Endodermal cell (in vitro differentiated cells): ENCODE data around the gene NUP50. TPM values are rescaled to one million over a fixed set of nuclear protein-coding genes. Genes with fewer than 3 reads are reported as not detected.
A peak's percentile ranks its signal among the peaks of the same experiment; 100 is the strongest.

Source experiments
- DNase-seq: peaks from one replicate; pipeline ENCODE4 v3.0.0-alpha.2; 2017
- H3K27ac ChIP-seq: 2 replicates; pipeline ENCODE4 v1.5.1; 2013; ENCODE audit warnings: mild to moderate bottlenecking, low read depth, low read length, moderate library complexity
- H3K27me3 ChIP-seq: 2 replicates; pipeline ENCODE4 v1.6.1; 2013; ENCODE audit warnings: mild to moderate bottlenecking, low read length, moderate library complexity; ENCODE audit not compliant: insufficient read depth, control insufficient read depth, poor library complexity, severe bottlenecking
- H3K36me3 ChIP-seq: 2 replicates; pipeline ENCODE4 v1.7.0; 2013; ENCODE audit warnings: mild to moderate bottlenecking, low read length, moderate library complexity; ENCODE audit not compliant: control insufficient read depth, insufficient read depth
- H3K4me1 ChIP-seq: one replicate; pipeline ENCODE4 v1.7.0; 2013; ENCODE audit warnings: low read length; ENCODE audit not compliant: control insufficient read depth, insufficient read depth
- H3K4me3 ChIP-seq: 2 replicates; pipeline ENCODE4 v1.5.1; 2013; ENCODE audit warnings: mild to moderate bottlenecking, low read length, moderate library complexity
- H3K9ac ChIP-seq: 2 replicates; pipeline ENCODE4 v1.6.1; 2013; ENCODE audit warnings: mild to moderate bottlenecking, low read length, moderate library complexity; ENCODE audit not compliant: poor library complexity, severe bottlenecking; ENCODE audit errors: extremely low read depth
- H3K9me3 ChIP-seq: 2 replicates; pipeline ENCODE4 v1.6.1; 2013; ENCODE audit warnings: mild to moderate bottlenecking, low read length, moderate library complexity; ENCODE audit not compliant: control insufficient read depth
- H3K27ac Mint-ChIP-seq: 2 replicates; pipeline ENCODE4 v1.8.0; 2020; ENCODE audit warnings: mixed read lengths
- H3K27me3 Mint-ChIP-seq: 2 replicates; pipeline ENCODE4 v1.8.0; 2021; ENCODE audit warnings: mild to moderate bottlenecking, mixed read lengths; ENCODE audit not compliant: insufficient read depth
- H3K36me3 Mint-ChIP-seq: 2 replicates; pipeline ENCODE4 v1.8.0; 2020; ENCODE audit warnings: low read depth, mixed read lengths
- H3K4me1 Mint-ChIP-seq: 2 replicates; pipeline ENCODE4 v1.8.0; 2020; ENCODE audit warnings: mixed read lengths
- H3K4me3 Mint-ChIP-seq: 2 replicates; pipeline ENCODE4 v1.8.0; 2020; ENCODE audit warnings: mild to moderate bottlenecking, moderate library complexity, mixed read lengths
- H3K9me3 Mint-ChIP-seq: 2 replicates; pipeline ENCODE4 v1.8.0; 2020; ENCODE audit warnings: mild to moderate bottlenecking, mixed read lengths
- CTCF ChIP-seq: fragments of 200-600 bp; sonication (generic); conservative IDR thresholded peaks from 2 replicates; pipeline ENCODE4 v1.5.0; 2021; ENCODE audit warnings: antibody characterized with exemption, mild to moderate bottlenecking
- WGBS, 2 experiments: methylation state at CpG; one replicate each; pipeline versions ENCODE4 v1.1.5 to v1.1.7; 2013; ENCODE audit warnings: missing lambda C conversion rate in 2 of 2, mixed read lengths in 1 of 2; ENCODE audit not compliant: insufficient coverage in 1 of 2, insufficient read length in 1 of 2; 5-methylcytosine and 5-hydroxymethylcytosine counted together
- total RNA-seq, 2 donors: library from RNA; stranded (reverse); fragmentation: NEBNext Ultra II Directional in 1 of 2; extraction: Animal tissue kit (Norgen Biotek cat#: 25700) in 1 of 2; gene quantifications; 2 replicates in 1 of 2; 3 replicates in 1 of 2; pipeline ENCODE4 v1.2.1, GENCODE V29; 2021

NUP50 gene
- total RNA-seq, 2 donors from 2014 or later: 101 to 115 TPM

- 84 to 92% methylated on average over 10 to 11 of the region's 11 CpGs for WGBS, 2 experiments
Measured at GRCh38 chr22:45224331-45224730, 60.6 kb downstream of the NUP50 start.

GRCh38 chr22:45224988-45225731 is 61.4 kb downstream of the NUP50 start:
- H3K9me3 Mint-ChIP-seq: no peaks in the 10 kb centered on the region
- Histone ChIP-seq H3K36me3 (no peaks in the 10 kb centered on the region), H3K9ac (no peak overlapping the region), H3K4me3 (no peak overlapping the region), H3K27ac (no peak overlapping the region), H3K4me1 (no peaks in the 10 kb centered on the region), H3K27me3 (no peaks in the 10 kb centered on the region), H3K9me3 (no peaks in the 10 kb centered on the region)
- peaks cover 11% of the 10 kb centered on the region for H3K4me1 Mint-ChIP-seq
- no peak overlapping the region for H3K4me3 Mint-ChIP-seq
- no peaks in the 10 kb centered on the region for H3K36me3 Mint-ChIP-seq
- H3K27me3 Mint-ChIP-seq: no peaks in the 10 kb centered on the region
- DNase-seq: peak; percentile 29
- no peak overlapping the region for H3K27ac Mint-ChIP-seq
- TF ChIP-seq CTCF: no peak
- WGBS, 2 experiments: 85 to 86% methylated on average over 8 to 19 of the region's 19 CpGs

More at GRCh38 chr22:45224331-45224730, 60.6 kb downstream of the NUP50 start:
- H3K27ac ChIP-seq: no peak overlapping the region
- no peaks in the 10 kb centered on the region for H3K27me3 ChIP-seq
- H3K4me1 ChIP-seq: no peaks in the 10 kb centered on the region
- Mint-ChIP-seq H3K4me3 (no peak overlapping the region), H3K9me3 (no peaks in the 10 kb centered on the region), H3K4me1 (peaks cover 11% of the 10 kb centered on the region), H3K27me3 (no peaks in the 10 kb centered on the region), H3K27ac (peak overlapping the region; percentile 49), H3K36me3 (no peaks in the 10 kb centered on the region)
- H3K9me3 ChIP-seq: no peaks in the 10 kb centered on the region
- H3K36me3 ChIP-seq: no peaks in the 10 kb centered on the region
- H3K9ac ChIP-seq: no peak overlapping the region
- no peak for TF ChIP-seq CTCF
- DNase-seq: peak; percentile 27
- no peak overlapping the region for H3K4me3 ChIP-seq

GRCh38 chr22:45225732-45226502 is 62.2 kb downstream of the NUP50 start:
- Mint-ChIP-seq H3K27ac (peak overlapping the region; percentile 5), H3K27me3 (no peaks in the 10 kb centered on the region), H3K9me3 (no peaks in the 10 kb centered on the region), H3K36me3 (no peaks in the 10 kb centered on the region), H3K4me1 (peaks cover 11% of the 10 kb centered on the region), H3K4me3 (no peak overlapping the region)
- WGBS, 2 experiments: 92 to 93% methylated on average over 21 to 26 of the region's 26 CpGs
- Histone ChIP-seq H3K9me3 (no peaks in the 10 kb centered on the region), H3K27ac (no peak overlapping the region), H3K4me3 (no peak overlapping the region), H3K9ac (no peak overlapping the region), H3K27me3 (no peaks in the 10 kb centered on the region), H3K4me1 (no peaks in the 10 kb centered on the region), H3K36me3 (no peaks in the 10 kb centered on the region)
- peak; percentile 44 for DNase-seq
- no peak for TF ChIP-seq CTCF
